H9 (cell line): Measurements from ENCODE around the gene PWWP2B. TPM values are rescaled to one million over a fixed set of nuclear protein-coding genes. Genes with fewer than 3 reads are reported as not detected.

Experiments used
- DNase-seq: peaks from one replicate; pipeline ENCODE4 v3.0.0-alpha.2; 2017
- H2AFZ ChIP-seq: one replicate; pipeline ENCODE4 v1.6.1; 2013; ENCODE audit warnings: mild to moderate bottlenecking, low read length, control low read depth, moderate library complexity
- H2AK5ac ChIP-seq: 2 replicates; pipeline ENCODE4 v1.6.1; 2013; ENCODE audit warnings: low read length, control low read depth, mixed read lengths; ENCODE audit not compliant: insufficient read length
- H2BK120ac ChIP-seq: one replicate; pipeline ENCODE4 v1.6.1; 2013; ENCODE audit warnings: low read depth, mild to moderate bottlenecking, low read length, control low read depth, inconsistent platforms; ENCODE audit not compliant: poor library complexity, severe bottlenecking
- H2BK12ac ChIP-seq: 2 replicates; pipeline ENCODE4 v1.6.1; 2013; ENCODE audit warnings: low read length, control low read depth, mixed read lengths, low read depth; ENCODE audit not compliant: insufficient read length
- H2BK15ac ChIP-seq: 2 replicates; pipeline ENCODE4 v1.6.1; 2013; ENCODE audit warnings: low read depth, low read length, control low read depth
- H2BK20ac ChIP-seq: one replicate; pipeline ENCODE4 v1.6.1; 2013; ENCODE audit warnings: low read depth, mild to moderate bottlenecking, low read length, control low read depth, inconsistent platforms; ENCODE audit not compliant: poor library complexity, severe bottlenecking
- H2BK5ac ChIP-seq: 2 replicates; pipeline ENCODE4 v1.6.1; 2013; ENCODE audit warnings: low read length, control low read depth, mixed read lengths; ENCODE audit not compliant: insufficient read length
- H3K14ac ChIP-seq: 2 replicates; pipeline ENCODE4 v1.6.1; 2013; ENCODE audit warnings: low read length, control low read depth; ENCODE audit not compliant: insufficient read depth
- H3K18ac ChIP-seq: 2 replicates; pipeline ENCODE4 v1.6.1; 2013; ENCODE audit warnings: low read depth, mild to moderate bottlenecking, mixed read lengths, low read length, control low read depth; ENCODE audit not compliant: insufficient read length
- H3K23ac ChIP-seq: 2 replicates; pipeline ENCODE4 v1.6.1; 2013; ENCODE audit warnings: low read length, control low read depth, mixed read lengths, low read depth; ENCODE audit not compliant: insufficient read length
- H3K23me2 ChIP-seq: 2 replicates; pipeline ENCODE4 v1.6.1; 2013; ENCODE audit warnings: low read depth, mild to moderate bottlenecking, mixed read lengths, low read length, control low read depth; ENCODE audit not compliant: insufficient read length, poor library complexity, severe bottlenecking
- H3K27ac ChIP-seq: 2 replicates; pipeline ENCODE4 v1.5.1; 2013; ENCODE audit warnings: low read length, control low read depth, mixed read lengths, low read depth; ENCODE audit not compliant: insufficient read length
- H3K27me3 ChIP-seq: 2 replicates; pipeline ENCODE4 v1.6.1; 2013; ENCODE audit warnings: low read length, control low read depth, inconsistent platforms; ENCODE audit not compliant: insufficient read depth
- H3K4ac ChIP-seq: 2 replicates; pipeline ENCODE4 v1.6.1; 2013; ENCODE audit warnings: low read depth, mild to moderate bottlenecking, control low read depth, inconsistent platforms, low read length, moderate library complexity
- H3K4me1 ChIP-seq: 2 replicates; pipeline ENCODE4 v1.6.1; 2013; ENCODE audit warnings: low read length, control low read depth, inconsistent platforms; ENCODE audit not compliant: insufficient read depth
- H3K4me2 ChIP-seq: 2 replicates; pipeline ENCODE4 v1.6.1; 2013; ENCODE audit warnings: low read length, control low read depth, mixed read lengths; ENCODE audit not compliant: insufficient read length, insufficient read depth
- H3K56ac ChIP-seq: 2 replicates; pipeline ENCODE4 v1.6.1; 2013; ENCODE audit warnings: low read depth, mild to moderate bottlenecking, mixed read lengths, low read length, control low read depth; ENCODE audit not compliant: insufficient read length
- H3K79me1 ChIP-seq: 2 replicates; pipeline ENCODE4 v1.6.1; 2013; ENCODE audit warnings: low read depth, mild to moderate bottlenecking, moderate library complexity, low read length, control low read depth, inconsistent platforms; ENCODE audit not compliant: insufficient read depth, poor library complexity, severe bottlenecking
- H3K79me2 ChIP-seq: 2 replicates; pipeline ENCODE4 v1.6.1; 2013; ENCODE audit warnings: low read length, control low read depth, inconsistent platforms; ENCODE audit not compliant: insufficient read depth
- H3K9ac ChIP-seq: 2 replicates; pipeline ENCODE4 v1.6.1; 2013; ENCODE audit warnings: low read length, control low read depth, mixed read lengths; ENCODE audit not compliant: insufficient read length; ENCODE audit errors: extremely low read depth
- H3K9me3 ChIP-seq: one replicate; pipeline ENCODE4 v1.6.1; 2013; ENCODE audit warnings: low read depth, low read length, inconsistent platforms; ENCODE audit not compliant: control insufficient read depth
- H3T11ph ChIP-seq: one replicate; pipeline ENCODE4 v1.6.1; 2013; ENCODE audit warnings: mild to moderate bottlenecking, low read length, control low read depth, inconsistent platforms
- H4K20me1 ChIP-seq: one replicate; pipeline ENCODE4 v1.6.1; 2013; ENCODE audit not compliant: control insufficient read depth, insufficient read length, insufficient read depth
- H4K5ac ChIP-seq: 2 replicates; pipeline ENCODE4 v1.6.1; 2013; ENCODE audit warnings: low read depth, mild to moderate bottlenecking, mixed read lengths, low read length, control low read depth; ENCODE audit not compliant: insufficient read length
- H4K8ac ChIP-seq: replicated peaks from 2 replicates; pipeline ENCODE4 v1.6.1; 2013; ENCODE audit warnings: low read length, control low read depth, mixed read lengths, low read depth; ENCODE audit not compliant: insufficient read length
- H4K91ac ChIP-seq: 2 replicates; pipeline ENCODE4 v1.6.1; 2013; ENCODE audit warnings: low read depth, mild to moderate bottlenecking, moderate library complexity, mixed read lengths, low read length, control low read depth; ENCODE audit not compliant: insufficient read length
- H3K27ac Mint-ChIP-seq, 3 experiments: 2 replicates in 2 of 3; 3 replicates in 1 of 3; pipeline ENCODE4 v1.8.0; 2020 to 2021; ENCODE audit warnings: mixed read lengths in 3 of 3, mild to moderate bottlenecking in 1 of 3, moderate library complexity in 1 of 3
- H3K27me3 Mint-ChIP-seq: 2 replicates; pipeline ENCODE4 v1.8.0; 2021; ENCODE audit warnings: low read depth, mild to moderate bottlenecking, moderate library complexity, mixed read lengths
- H3K36me3 Mint-ChIP-seq, 3 experiments: 2 replicates in 2 of 3; 3 replicates in 1 of 3; pipeline ENCODE4 v1.8.0; 2020 to 2021; ENCODE audit warnings: low read depth in 3 of 3, mixed read lengths in 3 of 3; ENCODE audit not compliant: insufficient read depth in 1 of 3
- H3K4me1 Mint-ChIP-seq, 2 experiments: 2 replicates each; pipeline ENCODE4 v1.8.0; 2020; ENCODE audit warnings: mixed read lengths in 2 of 2
- H3K4me3 Mint-ChIP-seq, 2 experiments: 2 replicates in 1 of 2; 3 replicates in 1 of 2; pipeline ENCODE4 v1.8.0; 2020 to 2021; ENCODE audit warnings: mild to moderate bottlenecking in 2 of 2, mixed read lengths in 2 of 2, moderate library complexity in 1 of 2
- H3K9me3 Mint-ChIP-seq, 2 experiments: 2 replicates in 1 of 2; 3 replicates in 1 of 2; pipeline ENCODE4 v1.8.0; 2020; ENCODE audit warnings: mild to moderate bottlenecking in 2 of 2, mixed read lengths in 2 of 2, moderate library complexity in 1 of 2
- CTCF ChIP-seq: fragments of 200-600 bp; sonication (generic); conservative IDR thresholded peaks from 3 replicates; pipeline ENCODE4 v1.8.0; 2021; ENCODE audit warnings: antibody characterized with exemption, mild to moderate bottlenecking
- WGBS: extraction: QIAGEN DNeasy Blood & Tissue Kit; methylation state at CpG from one replicate; pipeline ENCODE4 v1.1.7; 2013; ENCODE audit warnings: missing lambda C conversion rate, low lambda C conversion rate, mixed read lengths; ENCODE audit not compliant: insufficient read length; ENCODE audit errors: extremely low coverage; 5-methylcytosine and 5-hydroxymethylcytosine counted together
- total RNA-seq: library from RNA; stranded (reverse); gene quantifications from 2 replicates; pipeline ENCODE4 v1.2.1, GENCODE V29; 2021

Gene PWWP2B
- total RNA-seq, 1 experiment from 2014 or later, result 10.0 TPM

- no peak for TF ChIP-seq CTCF
- Mint-ChIP-seq H3K4me3 (no peak overlapping the region), H3K9me3 (no peaks in the 10 kb centered on the region; a peak in 1 of 5 replicates), H3K27me3 (peaks cover 5% of the 10 kb centered on the region), H3K4me1 (peaks cover 4 to 9% of the 10 kb centered on the region in 2 experiments; a peak in 3 of 4 replicates), H3K36me3 (peaks cover 0 to 3% (median 0%) of the 10 kb centered on the region in 3 experiments; a peak in 2 of 7 replicates), H3K27ac (peak overlapping the region in 1 of 3 experiments; percentile 81; a peak in 2 of 7 replicates)
- H3K4ac ChIP-seq, result no peak overlapping the region
- no peak overlapping the region for H3K23ac ChIP-seq
- no peak overlapping the region for H4K5ac ChIP-seq
- H2AK5ac ChIP-seq, result no peak overlapping the region
- no peak overlapping the region for H3K4me2 ChIP-seq
- no peak overlapping the region for H2BK15ac ChIP-seq
- no peak for DNase-seq
- no peaks in the 10 kb centered on the region for H4K20me1 ChIP-seq
- H3K9ac ChIP-seq, result no peak overlapping the region
- H3K4me1 ChIP-seq, result no peaks in the 10 kb centered on the region
- H3K18ac ChIP-seq, result no peak overlapping the region
- H2BK5ac ChIP-seq, result no peak overlapping the region
- WGBS, result no CpG with 5 or more reads among the region's 23 CpGs
- H3K79me1 ChIP-seq, result no peaks in the 10 kb centered on the region
- H4K91ac ChIP-seq, result no peak overlapping the region
- H3K27me3 ChIP-seq, result no peaks in the 10 kb centered on the region
- no peak overlapping the region for H4K8ac ChIP-seq
- H3K79me2 ChIP-seq, result no peaks in the 10 kb centered on the region
- no peak overlapping the region for H3K14ac ChIP-seq
- no peak overlapping the region for H2BK120ac ChIP-seq
- no peak overlapping the region for H3T11ph ChIP-seq
- H2BK12ac ChIP-seq, result no peak overlapping the region
- H3K9me3 ChIP-seq, result no peaks in the 10 kb centered on the region
- H2AFZ ChIP-seq, result no peak overlapping the region
- no peak overlapping the region for H3K56ac ChIP-seq
- no peaks in the 10 kb centered on the region for H3K23me2 ChIP-seq
- H3K27ac ChIP-seq, result no peak overlapping the region
- H2BK20ac ChIP-seq, result no peak overlapping the region
Observed at GRCh38 chr10:132347211-132347930, 49.6 kb upstream of the PWWP2B start.
